ENCODE measurements around the gene SUSD2.

DNA sequence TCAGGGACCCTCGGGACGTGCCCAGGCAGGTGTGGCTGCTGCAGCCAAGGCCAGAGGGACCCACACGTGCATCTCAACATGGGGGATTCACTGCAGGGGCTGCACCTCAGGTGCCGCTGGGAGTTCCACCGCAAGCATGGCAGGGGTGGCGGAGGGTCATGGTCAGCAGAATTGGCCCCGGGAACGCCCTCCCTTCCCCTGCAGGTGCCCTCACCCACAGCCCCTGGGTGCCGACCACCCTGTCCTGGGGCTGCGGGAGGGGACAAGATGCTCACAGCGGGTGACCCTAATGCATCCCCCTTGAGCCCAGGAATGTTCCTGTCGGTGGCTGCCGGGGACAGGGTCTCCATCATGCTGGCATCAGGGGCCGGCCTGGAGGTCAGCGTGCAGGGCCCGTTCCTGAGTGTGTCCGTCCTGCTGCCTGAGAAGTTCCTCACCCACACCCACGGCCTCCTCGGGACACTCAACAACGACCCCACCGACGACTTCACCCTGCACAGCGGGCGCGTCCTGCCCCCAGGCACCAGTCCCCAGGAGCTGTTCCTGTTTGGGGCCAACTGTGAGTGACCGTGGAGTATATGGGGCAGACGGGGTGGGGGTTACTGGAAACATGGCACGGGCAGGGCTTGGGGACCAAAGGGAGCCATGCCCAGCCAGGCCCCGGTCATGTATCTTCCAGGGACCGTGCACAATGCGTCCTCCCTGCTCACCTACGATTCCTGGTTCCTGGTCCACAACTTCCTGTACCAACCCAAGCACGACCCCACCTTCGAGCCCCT lies 5.8 kb downstream of the SUSD2 start:
- no peak for TF ChIP-seq EZH2phosphoT487 (IDR thresholded peaks at IDR 0.05; ENCODE audit: borderline replicate concordance, low read depth, low read length)
- TF ChIP-seq CTCF (conservative IDR thresholded peaks at IDR 0.05; ENCODE audit: low read length) = no peak
